ENCODE measurements around the gene UBAP1L.
A peak's percentile ranks its signal among the peaks of the same experiment; 100 is the strongest.
"Not testable (repeated sequence)": the region's sequence is repeated elsewhere in the genome, so short reads cannot be mapped to it uniquely, and the experiment has no call there.

The UBAP1L gene

GRCh38 chr15:65115086-65115485, at the start of gene UBAP1L:
UBAP1L (minus strand) TSS chr15:65115200; CDS start chr15:65106215, 8,985 bp downstream.
- no peak for FAIRE-seq

GRCh38 chr15:65164139-65164538, 49.1 kb upstream of the UBAP1L start:
- no peak for FAIRE-seq

GRCh38 chr15:65163041-65163440, 48.0 kb upstream of the UBAP1L start:
- no peak for FAIRE-seq

GRCh38 chr15:65156692-65157091, 41.7 kb upstream of the UBAP1L start:
- FAIRE-seq = peak; percentile 47

GRCh38 chr15:65154720-65155119, 39.7 kb upstream of the UBAP1L start:
- FAIRE-seq = no peak

GRCh38 chr15:65147902-65148301, 32.9 kb upstream of the UBAP1L start:
- no peak for FAIRE-seq

GRCh38 chr15:65146438-65146837, 31.4 kb upstream of the UBAP1L start:
- no peak for FAIRE-seq

GRCh38 chr15:65138631-65139030, 23.6 kb upstream of the UBAP1L start:
- FAIRE-seq = not testable (repeated sequence)

GRCh38 chr15:65137893-65138292, 22.9 kb upstream of the UBAP1L start:
- not testable (repeated sequence) for FAIRE-seq

- not testable (repeated sequence) for FAIRE-seq
Measured at GRCh38 chr15:65137089-65137488, 22.1 kb upstream of the UBAP1L start.

GRCh38 chr15:65134538-65134937, 19.5 kb upstream of the UBAP1L start:
- FAIRE-seq = no peak

GRCh38 chr15:65133548-65134200, 18.7 kb upstream of the UBAP1L start, which contains the start of gene PDCD7:
PDCD7 (minus strand) TSS chr15:65133808; CDS start chr15:65133781, 27 bp downstream.
- FAIRE-seq = peak; percentile 51

GRCh38 chr15:65132878-65133547, 18.0 kb upstream of the UBAP1L start:
- FAIRE-seq = no peak

GRCh38 chr15:65130941-65131340, 15.9 kb upstream of the UBAP1L start:
- no peak for FAIRE-seq

- no peak for FAIRE-seq
Measured at GRCh38 chr15:65115542-65115941, 542 bp upstream of the UBAP1L start.

- FAIRE-seq = no peak
Measured at GRCh38 chr15:65110676-65111292, 4.2 kb downstream of the UBAP1L start.

GRCh38 chr15:65106011-65106590, 8.9 kb downstream of the UBAP1L start:
- no peak for FAIRE-seq

- no peak for FAIRE-seq
Measured at GRCh38 chr15:65105038-65105437, 10.0 kb downstream of the UBAP1L start.

- no peak for FAIRE-seq
Measured at GRCh38 chr15:65102912-65103311, 12.1 kb downstream of the UBAP1L start.

GRCh38 chr15:65101891-65102708, 12.9 kb downstream of the UBAP1L start:
- no peak for FAIRE-seq

GRCh38 chr15:65101411-65101890, 13.5 kb downstream of the UBAP1L start:
- no peak for FAIRE-seq

GRCh38 chr15:65100442-65100841, 14.6 kb downstream of the UBAP1L start:
- FAIRE-seq = no peak

- FAIRE-seq = not testable (repeated sequence)
Measured at GRCh38 chr15:65099801-65100200, 15.2 kb downstream of the UBAP1L start.

All from islet of Langerhans (tissue), 1 donor.